Left colon (tissue), 2 donors: ENCODE data around the gene KCNQ1OT1. TPM values are rescaled to one million over a fixed set of nuclear protein-coding genes. Genes with fewer than 3 reads are reported as not detected.
A peak's percentile ranks its signal among the peaks of the same experiment; 100 is the strongest.

Experiments
- ATAC-seq: fragments of 200-7000 bp; cut with Tn5 transposase; one replicate; pipeline ENCODE4 v1.9.1; 2020; ENCODE audit warnings: mild to moderate bottlenecking, moderate library complexity
- DNase-seq, 2 donors: peaks; one replicate each; pipeline ENCODE4 v3.0.0-alpha.2; 2020
- intact Hi-C, 2 donors: fragments of 100-400 bp; cut with DNase I in 1 of 2; cut with micrococcal nuclease in 1 of 2; formaldehyde crosslinking; loops; one replicate each; pipeline versions ENCODE4 v1.11.2 to v1.14.0; 2022; cut with DNase I, micrococcal nuclease
- total RNA-seq, 2 donors: library from RNA; stranded (reverse); fragmentation: NEBNext Ultra II Directional; extraction: Animal tissue kit (Norgen Biotek cat#: 25700); gene quantifications; one replicate each; pipeline ENCODE4 v1.2.1, GENCODE V29; 2021
- donor health status: DM: no; HTN: no; CAD: no.
- donor health status: DM: yes; HTN: yes; CAD: no.

The KCNQ1OT1 gene
- total RNA-seq, 2 donors from 2014 or later, result 1.1 to 1.9 TPM

DNA sequence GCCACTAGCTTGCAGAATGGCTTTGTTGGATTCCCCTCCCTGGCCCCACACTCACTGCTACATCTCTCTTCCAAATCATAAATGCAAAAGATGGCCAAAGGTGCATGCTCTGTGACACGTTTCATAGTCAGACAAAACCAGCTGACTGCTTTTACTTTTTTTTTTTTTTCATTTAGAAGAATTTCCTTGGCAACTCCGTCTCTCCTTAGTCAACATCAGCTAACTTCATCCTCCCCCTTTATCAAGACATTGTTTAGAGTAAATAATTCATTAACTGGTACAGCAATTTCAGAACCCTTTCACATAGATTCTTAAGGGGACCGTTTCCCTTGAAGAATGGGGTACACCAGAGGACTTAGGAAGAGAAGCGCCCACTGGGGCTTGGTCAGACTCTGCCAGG, 16.0 kb downstream of the KCNQ1OT1 start:
- intact Hi-C loops, result no loop called here
- ATAC-seq, result no peak
- no peak for DNase-seq

DNA sequence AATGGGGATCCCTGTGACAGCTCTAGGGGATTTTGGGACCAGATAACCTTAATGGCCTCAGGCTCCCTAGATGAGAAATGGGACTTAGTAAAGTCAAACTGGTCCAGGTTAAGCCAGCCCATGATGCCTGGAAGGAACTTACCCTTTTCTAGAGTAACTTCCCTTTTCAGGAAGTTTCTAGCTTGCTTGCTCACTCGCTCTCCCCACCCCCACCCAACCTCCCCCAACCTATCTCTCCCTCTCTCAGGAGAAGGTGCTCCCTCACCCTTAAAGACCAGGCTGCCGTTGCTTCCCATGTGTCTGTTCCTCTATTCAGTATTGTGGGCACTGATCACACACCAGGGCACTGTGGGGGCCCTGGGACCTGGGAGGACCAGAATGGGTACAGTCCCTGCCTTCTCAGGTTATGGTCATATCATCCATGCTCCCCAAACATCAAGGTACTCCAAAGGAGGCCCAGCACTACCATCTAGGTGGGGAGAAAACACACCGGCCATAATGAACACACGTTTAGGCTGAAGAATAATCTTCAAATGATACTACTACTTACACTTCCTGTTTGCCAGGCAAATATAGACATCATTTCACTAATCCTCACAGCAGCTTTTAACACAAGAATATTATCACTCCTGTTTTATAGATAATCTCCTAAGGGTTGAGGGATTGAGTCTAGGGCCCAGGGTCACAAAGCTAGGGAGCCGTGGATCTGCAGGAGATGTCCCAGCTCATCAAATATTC, 18.2 kb downstream of the KCNQ1OT1 start:
- DNase-seq (peak in 1 of 2 donors; percentile 5), ATAC-seq (no peak)
- intact Hi-C loops, result no loop called here

DNA sequence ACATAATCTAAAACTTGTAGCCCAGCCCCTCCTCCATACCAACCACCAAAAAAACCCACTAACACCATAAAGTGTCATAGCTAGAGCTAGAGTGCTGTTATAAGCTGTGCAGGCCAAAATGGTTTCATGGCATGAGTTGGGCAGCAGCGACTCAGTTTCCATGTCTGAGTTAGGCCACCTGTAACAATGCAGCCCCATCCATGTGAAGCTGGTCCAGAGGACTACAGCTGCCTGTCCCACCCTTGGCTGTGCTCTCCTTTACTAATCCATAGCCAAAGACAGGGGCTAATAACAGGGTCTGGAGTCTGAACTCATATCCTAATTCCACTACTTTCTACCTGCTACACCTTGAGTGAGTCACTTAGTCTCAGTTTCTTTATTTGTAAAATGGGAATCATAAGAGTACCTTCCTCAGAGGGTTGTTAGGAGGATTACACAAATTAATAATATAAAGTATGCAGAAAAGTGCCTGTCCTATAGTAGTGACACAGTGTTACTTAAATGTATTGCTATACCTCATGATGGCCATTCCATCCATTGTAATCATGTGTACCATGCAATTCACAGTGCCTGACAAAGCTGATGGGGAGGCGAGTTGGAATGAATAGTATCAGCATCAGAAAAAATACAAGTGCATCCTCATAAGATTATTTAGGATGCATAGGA, 20.6 kb downstream of the KCNQ1OT1 start:
- DNase-seq, result peak in 1 of 2 donors; percentile 12
- intact Hi-C loops, result no loop called here
- no peak for ATAC-seq

DNA sequence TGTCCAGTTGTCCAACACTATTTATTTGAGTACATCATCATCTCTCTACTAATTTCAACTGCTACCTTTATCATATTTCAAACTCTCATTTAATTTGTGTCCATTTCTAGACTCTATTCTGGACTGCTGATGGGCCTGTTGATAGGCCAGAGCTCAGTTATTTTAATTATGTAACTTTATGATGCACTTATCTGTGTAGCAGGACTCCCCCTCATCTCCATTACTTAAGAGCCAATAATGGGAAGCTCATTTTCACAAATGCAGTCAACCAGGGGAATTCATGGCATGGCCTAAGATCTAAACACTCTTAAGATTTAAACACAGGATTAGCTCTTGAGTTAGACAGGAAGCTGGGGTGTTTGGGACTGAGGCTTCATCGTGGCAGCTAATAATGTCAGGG, 21.4 kb downstream of the KCNQ1OT1 start:
- intact Hi-C loops, result no loop called here
- ATAC-seq (no peak), DNase-seq (no peak)

DNA sequence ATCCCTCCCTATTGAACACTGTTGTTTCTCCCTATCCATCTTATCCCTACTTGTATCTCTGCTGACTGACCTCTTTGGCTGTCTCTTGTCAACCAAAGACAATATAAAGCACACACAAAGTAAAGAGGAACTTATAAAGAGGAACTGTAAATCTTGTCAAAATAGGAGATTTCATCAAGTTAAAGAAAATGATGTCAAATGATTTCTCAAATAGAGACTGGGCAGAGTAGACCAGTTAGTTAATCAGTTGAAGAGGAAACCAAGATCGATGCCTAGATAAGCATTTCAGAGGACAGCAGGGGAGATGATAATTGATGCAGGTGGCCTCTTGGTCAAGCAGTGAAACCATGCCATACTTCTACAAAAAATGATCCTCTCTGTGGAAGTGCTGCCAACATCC, 22.7 kb downstream of the KCNQ1OT1 start:
- ATAC-seq (no peak), DNase-seq (no peak)
- intact Hi-C loops, result no loop called here

DNA sequence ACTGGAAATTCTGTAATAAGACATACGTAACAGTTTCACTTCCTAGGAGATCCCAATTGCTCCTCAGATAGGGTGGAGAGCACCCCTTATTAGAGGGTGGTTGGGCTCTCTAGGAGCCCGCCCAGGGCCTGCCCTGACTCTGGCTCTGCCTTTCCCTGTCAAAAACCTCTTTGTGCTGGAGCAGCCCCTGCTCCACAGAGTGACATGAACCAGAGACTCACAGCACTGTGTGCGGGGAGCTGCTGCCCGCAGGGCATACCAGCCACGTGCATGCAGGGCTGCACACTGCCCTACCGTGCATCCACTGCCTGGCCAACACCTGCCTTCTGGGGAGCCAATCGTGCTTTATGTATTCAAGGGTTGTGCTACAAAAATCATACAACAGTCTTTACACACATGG, 24.3 kb downstream of the KCNQ1OT1 start:
- DNase-seq, result peak in 1 of 2 donors; percentile 30
- intact Hi-C loops, result no loop called here
- peak; percentile 26 for ATAC-seq

DNA sequence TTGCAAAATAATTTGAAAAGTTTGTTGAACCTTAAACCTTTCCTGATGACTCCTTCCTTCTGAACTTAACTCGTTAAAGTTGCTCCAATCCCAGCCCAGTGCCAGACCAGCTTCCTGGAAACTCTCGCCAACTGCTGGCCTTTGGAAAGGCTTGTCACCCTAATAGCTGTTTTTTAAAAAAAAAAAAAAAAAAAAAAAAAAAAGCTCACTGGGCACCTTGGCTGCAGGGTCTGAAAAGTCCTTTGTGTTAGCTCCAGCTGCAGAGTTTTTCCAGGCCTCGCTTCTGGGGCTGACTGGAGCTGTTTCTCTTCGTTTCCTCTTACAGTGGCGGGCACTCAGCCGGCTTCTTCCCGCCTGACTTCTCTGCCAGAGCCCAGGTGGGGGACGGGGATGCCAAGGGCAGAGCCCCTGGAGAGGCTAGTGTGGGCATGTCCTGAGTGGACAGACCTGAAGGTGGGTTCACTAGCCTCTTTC, 25.1 kb downstream of the KCNQ1OT1 start:
- DNase-seq (peak in 1 of 2 donors; percentile 33), ATAC-seq (peak; percentile 32)
- intact Hi-C loops, result no loop called here

DNA sequence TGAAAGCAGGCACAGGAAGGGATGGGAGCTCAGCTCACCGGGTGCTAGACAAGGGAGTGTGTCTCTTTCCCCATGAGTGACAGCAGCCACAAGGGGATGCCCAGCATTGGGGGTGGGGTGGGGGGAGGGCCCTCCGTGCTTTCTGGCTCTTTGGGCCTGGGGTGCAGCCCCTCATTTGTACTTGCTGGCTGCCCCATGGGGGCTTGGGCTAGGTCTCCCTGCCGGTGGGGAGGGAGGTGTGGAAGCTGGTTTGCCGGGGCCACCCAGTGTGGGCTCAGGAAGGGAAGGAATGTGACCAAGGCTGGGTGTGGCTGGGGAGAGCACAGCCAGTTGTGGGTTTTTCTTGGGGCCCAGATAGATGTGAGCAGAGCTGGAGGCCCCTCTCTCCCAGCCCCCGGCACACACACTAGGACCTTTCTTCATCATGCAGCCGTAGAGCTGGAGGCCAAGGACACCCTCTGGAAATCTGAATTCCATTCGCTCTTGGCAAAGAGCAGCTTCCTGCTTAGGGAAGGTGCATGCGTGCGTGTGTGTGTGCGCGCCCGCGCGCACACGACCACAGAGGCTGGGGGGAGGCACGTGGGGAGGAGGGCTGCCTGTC, 25.8 kb downstream of the KCNQ1OT1 start:
- DNase-seq (peak in 1 of 2 donors; percentile 7), ATAC-seq (no peak)
- intact Hi-C loops, result no loop called here

DNA sequence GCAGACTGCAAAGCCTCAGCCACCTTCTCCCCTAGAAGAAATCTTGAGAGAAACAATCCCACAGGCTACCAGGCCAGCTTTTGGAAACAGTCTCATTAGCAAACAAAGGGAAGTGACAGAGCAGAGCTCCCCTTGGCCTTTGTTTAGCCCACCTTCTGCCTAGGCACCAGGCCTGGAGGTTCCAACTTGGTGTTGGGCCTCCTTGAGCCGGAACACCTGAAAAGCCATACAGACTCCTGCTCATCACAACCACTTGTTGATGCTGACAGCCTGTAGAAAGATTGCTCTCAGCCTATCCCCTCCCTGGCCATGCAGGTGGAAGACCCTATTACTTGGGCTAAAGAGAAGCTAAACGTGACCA, 26.6 kb downstream of the KCNQ1OT1 start:
- no peak for ATAC-seq
- intact Hi-C loops, result no loop called here
- DNase-seq, result peak in 1 of 2 donors; percentile 1

DNA sequence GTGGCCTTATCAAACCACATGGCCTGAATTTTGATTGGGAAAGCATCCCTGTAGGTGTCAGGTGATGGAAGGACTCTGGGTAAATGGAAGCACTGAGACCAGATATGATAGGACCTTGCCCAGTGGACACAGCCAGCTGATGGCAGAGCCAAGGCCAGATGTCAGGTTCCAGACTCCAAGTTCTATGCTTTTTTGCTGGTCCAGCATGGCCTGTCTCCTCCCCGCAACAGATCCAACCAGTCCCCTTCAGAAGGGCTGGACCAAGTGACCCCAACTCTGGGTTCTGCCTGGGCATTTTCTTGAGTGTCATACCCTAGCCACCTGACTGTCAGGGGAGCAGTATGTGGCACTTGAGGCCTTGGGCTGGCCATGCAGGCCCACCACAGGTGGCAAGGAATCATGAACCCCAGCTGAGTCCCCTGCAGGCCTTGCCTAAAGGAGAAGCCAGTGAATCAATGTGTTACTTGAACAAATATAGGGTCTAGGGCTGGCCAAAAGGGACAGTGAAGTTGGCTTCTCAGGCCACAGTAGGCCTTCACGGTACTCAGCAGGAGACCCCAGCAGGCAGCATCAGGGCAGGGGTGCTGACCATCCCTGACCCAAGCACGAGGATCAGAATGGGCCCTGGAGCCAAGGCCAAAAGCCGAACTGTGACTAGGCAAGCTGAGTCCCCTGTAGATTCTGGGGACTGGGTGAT, 27.1 kb downstream of the KCNQ1OT1 start:
- DNase-seq, result peak in 1 of 2 donors; percentile 5
- ATAC-seq, result no peak
- intact Hi-C loops, result no loop called here

DNA sequence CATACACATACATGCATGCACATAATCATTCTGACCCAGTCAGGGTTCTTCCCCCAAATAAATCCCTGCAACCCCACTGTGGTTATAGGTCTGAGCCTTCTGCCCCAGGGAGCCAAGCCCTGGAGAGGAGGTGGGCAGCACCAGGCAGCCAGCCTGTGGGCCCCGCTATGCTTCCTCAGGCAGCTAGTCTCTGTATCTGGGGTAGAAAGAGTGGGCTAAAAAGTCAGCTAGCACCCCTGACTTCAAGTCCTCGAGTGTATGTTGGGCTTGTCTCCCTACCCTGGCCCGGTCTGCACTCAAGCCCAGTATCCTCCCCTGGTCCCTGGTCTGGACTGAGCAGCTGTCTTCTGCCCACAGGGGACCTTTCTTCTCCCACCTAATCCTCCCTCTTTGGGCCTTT, 28.0 kb downstream of the KCNQ1OT1 start:
- DNase-seq (no peak), ATAC-seq (no peak)
- intact Hi-C loops, result no loop called here

DNA sequence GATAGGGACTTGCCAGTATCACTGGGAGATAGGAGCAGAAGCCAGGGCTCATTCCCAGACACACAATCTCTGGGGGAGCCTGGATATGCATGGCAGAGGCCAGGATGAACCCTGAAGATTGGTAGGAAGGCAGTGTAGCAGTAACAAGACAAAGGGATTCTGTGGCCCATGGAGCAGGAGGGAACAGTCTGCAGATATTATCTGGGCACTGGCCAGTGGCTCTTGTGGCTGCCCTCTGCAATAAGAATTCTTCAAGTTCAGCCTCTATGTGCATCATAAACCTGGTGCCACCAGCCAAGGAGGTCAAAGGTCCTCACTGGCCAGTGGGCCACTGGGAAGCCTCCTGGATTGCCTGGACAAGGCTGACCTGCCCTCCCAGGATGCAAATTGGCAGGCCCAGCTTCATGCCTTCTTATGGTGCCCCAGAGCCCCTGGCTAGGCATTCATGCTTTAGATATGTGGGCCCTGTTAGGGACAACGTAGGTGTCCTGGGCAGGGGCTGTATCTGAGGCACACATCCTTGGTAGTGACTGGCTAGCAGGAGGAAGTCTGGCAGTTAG, 29.2 kb downstream of the KCNQ1OT1 start:
- ATAC-seq (peak; percentile 42), DNase-seq (peak in 1 of 2 donors; percentile 10)
- intact Hi-C loops, result no loop called here

DNA sequence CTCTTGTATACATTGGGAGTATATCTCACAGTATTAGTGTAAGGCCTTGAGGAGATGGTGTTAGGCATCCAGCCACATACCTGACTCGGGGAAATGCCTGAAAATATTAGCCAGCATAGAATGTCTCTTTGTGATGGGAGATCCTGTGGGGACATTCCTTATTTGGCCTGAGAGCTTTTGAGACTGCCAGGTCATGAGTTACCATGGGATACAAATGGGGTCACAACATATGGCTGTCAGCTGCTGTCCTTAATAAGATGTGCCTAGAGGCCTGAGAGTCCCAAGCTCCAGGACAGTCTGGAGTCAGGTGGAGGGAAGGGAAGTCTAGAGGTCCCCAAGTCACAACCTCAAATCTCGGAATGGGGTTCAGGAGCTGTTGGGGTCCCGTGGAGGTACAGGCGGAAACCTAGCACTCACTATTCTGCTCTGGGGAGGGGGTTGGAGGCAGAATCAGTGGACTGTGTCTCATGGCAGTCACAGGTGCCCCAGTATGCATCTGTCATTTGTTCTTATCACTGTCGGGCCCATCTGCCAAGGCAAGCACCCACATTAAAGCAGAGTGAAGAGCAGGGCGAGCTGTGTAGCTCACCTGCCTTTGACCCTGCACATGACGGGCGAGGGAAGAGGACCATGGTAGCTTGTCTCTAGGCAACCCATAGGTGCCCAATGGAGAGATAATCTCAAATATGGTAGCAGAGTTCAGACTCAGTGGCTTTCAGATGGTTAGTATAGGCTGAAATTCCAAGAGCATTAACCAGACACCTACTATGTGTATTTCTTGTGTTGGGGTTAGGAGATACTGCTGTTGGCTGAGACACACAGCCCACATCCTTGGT, 29.9 kb downstream of the KCNQ1OT1 start:
- no peak for ATAC-seq
- intact Hi-C loops, result no loop called here
- DNase-seq, result peak in 1 of 2 donors; percentile 2

DNA sequence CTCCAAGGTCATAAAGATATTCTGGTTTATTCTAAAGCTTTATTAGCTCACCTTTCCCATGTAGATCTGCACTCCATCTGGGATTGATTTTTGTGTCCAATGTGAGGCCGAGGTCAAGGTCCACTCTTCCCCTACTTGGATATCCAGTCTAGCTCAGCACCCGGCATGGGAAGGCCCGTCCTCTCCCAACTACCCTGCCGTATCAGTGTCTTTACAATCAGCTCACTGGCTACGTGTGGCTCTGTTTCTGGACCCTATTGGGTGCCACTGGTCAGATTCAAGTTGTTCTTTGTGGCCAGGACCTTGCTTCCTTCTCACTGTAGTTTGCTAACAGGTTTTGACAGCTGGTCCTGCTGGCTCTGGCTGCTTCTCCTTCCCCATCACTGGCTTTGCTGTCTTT, 30.9 kb downstream of the KCNQ1OT1 start:
- DNase-seq, result peak in 1 of 2 donors; percentile 5
- intact Hi-C loops, result no loop called here
- no peak for ATAC-seq

DNA sequence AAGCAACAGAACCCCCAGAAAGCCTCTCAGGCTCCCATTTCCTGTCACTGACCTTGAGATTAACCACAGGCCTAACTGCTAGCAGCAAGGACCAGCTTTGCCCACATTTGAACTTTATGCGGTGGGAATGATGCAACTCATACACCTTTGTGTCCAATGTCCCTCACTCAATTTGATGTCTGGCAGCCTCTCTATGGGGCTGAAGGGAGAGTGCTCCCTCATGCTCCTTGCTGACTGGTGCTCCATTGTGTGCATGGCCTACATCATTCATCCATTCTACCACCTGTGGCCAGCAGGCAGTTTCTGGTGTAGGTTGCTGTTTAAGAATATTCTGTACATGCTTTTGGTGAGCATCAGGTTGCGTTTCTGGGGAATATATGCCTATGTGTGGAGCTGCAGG, 31.9 kb downstream of the KCNQ1OT1 start:
- intact Hi-C loops, result no loop called here

DNA sequence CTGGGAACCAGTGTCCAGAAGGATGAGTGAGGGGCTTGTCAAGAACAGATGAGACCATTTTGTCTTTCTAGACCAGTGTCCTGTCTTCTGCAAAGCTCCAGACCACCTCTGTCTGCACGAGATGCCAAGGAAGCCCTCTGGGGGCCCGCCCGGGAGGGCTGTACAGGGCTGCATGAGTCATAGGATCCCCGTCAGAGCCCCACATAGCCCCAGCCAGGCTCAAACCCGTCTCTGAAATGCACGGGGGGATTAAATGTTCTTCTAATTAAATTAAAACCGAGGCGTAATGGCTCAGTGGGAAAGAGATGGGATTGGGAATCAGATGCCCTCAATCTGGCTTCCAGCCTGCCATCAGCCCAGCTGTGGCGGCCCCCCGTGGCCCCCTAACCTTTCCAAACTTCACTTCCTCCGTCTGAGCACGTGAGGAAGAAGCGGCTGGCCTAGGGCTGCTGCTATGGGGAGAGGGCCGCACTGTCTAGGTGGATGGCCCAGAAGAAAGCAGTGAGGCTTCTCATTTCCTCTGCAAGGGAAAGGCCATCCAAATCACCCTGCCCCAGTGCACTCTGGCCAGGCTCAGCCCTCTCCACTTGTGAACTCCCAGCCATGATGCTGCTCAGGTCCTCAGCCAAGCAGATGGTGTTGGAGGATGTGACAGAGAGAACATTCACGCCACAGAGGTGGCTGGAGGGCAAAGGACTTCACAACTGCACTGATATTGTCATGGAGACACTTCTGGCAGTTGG, 32.8 kb downstream of the KCNQ1OT1 start:
- no peak for ATAC-seq
- DNase-seq, result no peak
- intact Hi-C loops, result no loop called here

More for the DNA sequence above, 31.9 kb downstream of the KCNQ1OT1 start:
- DNase-seq (peak in 1 of 2 donors; percentile 3), ATAC-seq (no peak)

DNA sequence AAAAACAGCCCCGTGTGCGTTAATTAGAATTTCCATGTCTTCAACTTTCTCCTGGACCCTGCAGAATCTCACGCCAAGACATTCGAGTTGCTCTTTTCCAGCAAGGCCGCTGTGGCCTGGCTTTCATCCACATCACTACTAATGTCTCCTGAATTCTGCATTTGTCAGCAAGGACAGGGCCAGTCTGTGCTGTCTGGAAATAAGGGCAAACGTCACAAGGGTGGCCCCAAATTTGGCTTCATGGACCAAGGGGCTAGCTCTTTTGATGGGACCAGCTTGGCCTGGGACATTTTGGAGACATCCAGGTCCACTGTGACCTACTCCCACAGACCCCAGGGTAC, 33.4 kb downstream of the KCNQ1OT1 start:
- intact Hi-C loops, result no loop called here
- no peak for DNase-seq
- ATAC-seq, result no peak
